HepG2 (cell line): ENCODE data around the gene UBQLN1. TPM values are rescaled to one million over a fixed set of nuclear protein-coding genes. Genes with fewer than 3 reads are reported as not detected.
A peak's percentile ranks its signal among the peaks of the same experiment; 100 is the strongest.

Experiments
- ATAC-seq: fragments of 200-7000 bp; cut with Tn5 transposase; 3 replicates; pipeline ENCODE4 v1.9.1; 2020; ENCODE audit warnings: mild to moderate bottlenecking, moderate library complexity
- BruUV-seq: library from RNA; stranded (reverse); fragments of 400-500 nt; replicated peaks from 2 replicates; lab custom pipeline; 2021; lab: Mats Ljungman, UMichigan
- CTCF ChIA-PET: fragments of 300-600 bp; formaldehyde crosslinking; extraction: SDS; loops from one replicate; lab custom pipeline; 2021; ENCODE audit warnings: low total read pairs, inconsistent platforms, low intra/inter-chr PET ratio; lab: Yijun Ruan, JAX
- POLR2A ChIA-PET: fragments of 350-600 bp; sonication (Branson Sonifier 250); formaldehyde crosslinking; loops from one replicate; lab custom pipeline; 2020; ENCODE audit warnings: antibody characterized with exemption, inconsistent platforms; lab: Yijun Ruan, JAX
- DNase-seq: peaks from one replicate; pipeline ENCODE4 v3.0.0-alpha.2; 2015; ENCODE audit warnings: low spot score
- FAIRE-seq: peaks from 3 replicates; lab custom pipeline; 2011; peaks lifted over from hg19 to GRCh38; lab: Jason Lieb, UNC
- H2AFZ ChIP-seq: one replicate; pipeline ENCODE4 v1.6.1; 2011; ENCODE audit warnings: low read length, inconsistent platforms
- H3K27ac ChIP-seq: fragments of 300-600 bp; 3 replicates; pipeline ENCODE4 v1.8.0; 2011; ENCODE audit warnings: mixed run types, mild to moderate bottlenecking, mixed read lengths, low read length, inconsistent platforms; ENCODE audit not compliant: insufficient read depth; ENCODE audit errors: extremely low read length
- H3K27me3 ChIP-seq, 2 experiments: fragments of 200-600 bp in 1 of 2; 2 replicates in 1 of 2; 3 replicates in 1 of 2; pipeline versions ENCODE4 v1.6.0 to v1.8.0; 2011; ENCODE audit warnings: low read length in 2 of 2, mild to moderate bottlenecking in 2 of 2, moderate library complexity in 2 of 2, inconsistent platforms in 1 of 2; ENCODE audit not compliant: insufficient read depth in 2 of 2, control insufficient read depth in 1 of 2
- H3K36me3 ChIP-seq, 2 experiments: fragments of 200-600 bp in 1 of 2; replicated peaks in 1 of 2; 2 replicates in 1 of 2; 3 replicates in 1 of 2; pipeline versions ENCODE4 v1.5.1 to v1.8.0; 2011; ENCODE audit warnings: low read length in 2 of 2, inconsistent platforms in 1 of 2; ENCODE audit not compliant: insufficient read depth in 2 of 2, control insufficient read depth in 1 of 2
- H3K4me1 ChIP-seq: 2 replicates; pipeline ENCODE4 v1.5.1; 2012; ENCODE audit warnings: low read length, inconsistent platforms; ENCODE audit not compliant: insufficient read depth
- H3K4me2 ChIP-seq: 2 replicates; pipeline ENCODE4 v1.6.0; 2011; ENCODE audit warnings: low read depth, low read length, inconsistent platforms
- H3K4me3 ChIP-seq, 3 experiments: fragments of 200-600 bp in 1 of 3; sonication (generic), shearing (Covaris generic) in 1 of 3; replicated peaks in 1 of 3; 2 replicates each; pipeline ENCODE4 v1.5.1; 2011 to 2016; ENCODE audit warnings: low read length in 3 of 3, inconsistent platforms in 2 of 3, low read depth in 2 of 3, mild to moderate bottlenecking in 2 of 3, control low read depth in 1 of 3, mixed read lengths in 1 of 3; ENCODE audit not compliant: insufficient read depth in 1 of 3
- H3K79me2 ChIP-seq: one replicate; pipeline ENCODE4 v1.6.1; 2011; ENCODE audit warnings: low read length, inconsistent platforms; ENCODE audit not compliant: insufficient read depth
- H3K9ac ChIP-seq: 2 replicates; pipeline ENCODE4 v1.6.0; 2011; ENCODE audit warnings: mild to moderate bottlenecking, low read depth, low read length, inconsistent platforms; ENCODE audit not compliant: insufficient read depth
- H3K9me3 ChIP-seq: 2 replicates; pipeline ENCODE4 v1.5.1; 2012; ENCODE audit warnings: mild to moderate bottlenecking, low read length
- H4K20me1 ChIP-seq: 2 replicates; pipeline ENCODE4 v1.6.0; 2011; ENCODE audit warnings: inconsistent platforms, mild to moderate bottlenecking, low read length, moderate library complexity; ENCODE audit not compliant: insufficient read depth
- MAFF ChIP-seq: IDR thresholded peaks from 2 replicates; pipeline ENCODE4 v1.6.1; 2011; ENCODE audit warnings: low read depth, low read length, improper control_type of control experiment
- YEATS2 ChIP-seq: sonication (generic); formaldehyde crosslinking; IDR thresholded peaks from 2 replicates; pipeline ENCODE4 v1.4.0; 2020; ENCODE audit warnings: missing genetic modification reagents, borderline replicate concordance
- ZEB1 ChIP-seq: IDR thresholded peaks from 2 replicates; pipeline ENCODE4 v1.6.1; 2012; ENCODE audit warnings: mild to moderate bottlenecking, low read depth, inconsistent platforms; ENCODE audit not compliant: insufficient replicate concordance
- ZGPAT ChIP-seq: IDR thresholded peaks from 2 replicates; pipeline ENCODE4 v1.6.1; 2016; ENCODE audit warnings: mild to moderate bottlenecking
- ZNF160 ChIP-seq: sonication (generic); formaldehyde crosslinking; IDR thresholded peaks from 2 replicates; pipeline ENCODE4 v1.8.0; 2022; ENCODE audit warnings: mild to moderate bottlenecking, inconsistent platforms, missing genetic modification reagents
- ZNF564 ChIP-seq: sonication (generic); formaldehyde crosslinking; IDR thresholded peaks from 2 replicates; pipeline ENCODE4 v1.8.1; 2023; ENCODE audit warnings: mild to moderate bottlenecking, missing genetic modification reagents
- WGBS: methylation state at CpG from one replicate; pipeline ENCODE4 v1.1.6; 2017; ENCODE audit warnings: low lambda C conversion rate; 5-methylcytosine and 5-hydroxymethylcytosine counted together
- in situ Hi-C: cut with HindIII; loops from 2 replicates; pipeline ENCODE4 v1.10.0; 2017; ENCODE audit warnings: low pct_unique_long_range_greater_than_20kb; ENCODE audit not compliant: extremely low pct_ligation_motif_present
- intact Hi-C: fragments of 100-400 bp; cut with micrococcal nuclease; formaldehyde crosslinking; loops from one replicate; pipeline ENCODE4 v1.10.0; 2022; ENCODE audit not compliant: unreplicated experiment
- polyA plus RNA-seq, 8 experiments: library from polyadenylated mRNA; depleted of rRNA in 3 of 8; stranded (reverse) in 7 of 8; unstranded in 1 of 8; fragments of >200 nt; fragmentation: Illumina TruSeq in 4 of 8; extraction: Trizol in 4 of 8; gene quantifications; 2 replicates each; pipeline versions ENCODE4 v1.2.1 to v1.2.3, GENCODE V29; 2011 to 2016; ENCODE audit warnings: low read depth in 4 of 8, missing spikeins in 1 of 8, mixed read lengths in 1 of 8; ENCODE audit not compliant: insufficient read depth in 1 of 8
- total RNA-seq, 5 experiments: library from RNA; depleted of rRNA; stranded (reverse); fragments of >200 nt; fragmentation: Illumina TruSeq; extraction: Trizol; gene quantifications; 2 replicates each; pipeline ENCODE4 v1.2.3, GENCODE V29; 2016; ENCODE audit warnings: low read depth in 1 of 5
- TF ChIP-seq, protein P1 (sequence below): sonication (generic); formaldehyde crosslinking; IDR thresholded peaks from 2 replicates; pipeline ENCODE4 v1.4.0; 2020; ENCODE audit warnings: missing genetic modification reagents
- TF ChIP-seq, protein P2 (sequence below): sonication (generic); formaldehyde crosslinking; IDR thresholded peaks from 2 replicates; pipeline ENCODE4 v1.4.0; 2020; ENCODE audit warnings: missing genetic modification reagents

The UBQLN1 gene
- total and polyA plus RNA-seq, 2 of the 13 experiments (the other 11 are each of a cell fraction or from before 2014, with no cell fraction given): 78.1 to 83.8 TPM

GRCh38 chr9:83651558-83651957, 56.2 kb downstream of the UBQLN1 start (continued):
- TF ChIP-seq, protein P1, sequence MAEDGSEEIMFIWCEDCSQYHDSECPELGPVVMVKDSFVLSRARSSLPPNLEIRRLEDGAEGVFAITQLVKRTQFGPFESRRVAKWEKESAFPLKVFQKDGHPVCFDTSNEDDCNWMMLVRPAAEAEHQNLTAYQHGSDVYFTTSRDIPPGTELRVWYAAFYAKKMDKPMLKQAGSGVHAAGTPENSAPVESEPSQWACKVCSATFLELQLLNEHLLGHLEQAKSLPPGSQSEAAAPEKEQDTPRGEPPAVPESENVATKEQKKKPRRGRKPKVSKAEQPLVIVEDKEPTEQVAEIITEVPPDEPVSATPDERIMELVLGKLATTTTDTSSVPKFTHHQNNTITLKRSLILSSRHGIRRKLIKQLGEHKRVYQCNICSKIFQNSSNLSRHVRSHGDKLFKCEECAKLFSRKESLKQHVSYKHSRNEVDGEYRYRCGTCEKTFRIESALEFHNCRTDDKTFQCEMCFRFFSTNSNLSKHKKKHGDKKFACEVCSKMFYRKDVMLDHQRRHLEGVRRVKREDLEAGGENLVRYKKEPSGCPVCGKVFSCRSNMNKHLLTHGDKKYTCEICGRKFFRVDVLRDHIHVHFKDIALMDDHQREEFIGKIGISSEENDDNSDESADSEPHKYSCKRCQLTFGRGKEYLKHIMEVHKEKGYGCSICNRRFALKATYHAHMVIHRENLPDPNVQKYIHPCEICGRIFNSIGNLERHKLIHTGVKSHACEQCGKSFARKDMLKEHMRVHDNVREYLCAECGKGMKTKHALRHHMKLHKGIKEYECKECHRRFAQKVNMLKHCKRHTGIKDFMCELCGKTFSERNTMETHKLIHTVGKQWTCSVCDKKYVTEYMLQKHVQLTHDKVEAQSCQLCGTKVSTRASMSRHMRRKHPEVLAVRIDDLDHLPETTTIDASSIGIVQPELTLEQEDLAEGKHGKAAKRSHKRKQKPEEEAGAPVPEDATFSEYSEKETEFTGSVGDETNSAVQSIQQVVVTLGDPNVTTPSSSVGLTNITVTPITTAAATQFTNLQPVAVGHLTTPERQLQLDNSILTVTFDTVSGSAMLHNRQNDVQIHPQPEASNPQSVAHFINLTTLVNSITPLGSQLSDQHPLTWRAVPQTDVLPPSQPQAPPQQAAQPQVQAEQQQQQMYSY (CRISPR knock-in tag): no peak
- TF ChIP-seq ZGPAT (CRISPR knock-in tag): no peak
- TF ChIP-seq, all 625 proteins: peak for 0

GRCh38 chr9:83649515-83649914, 58.2 kb downstream of the UBQLN1 start:
- Histone ChIP-seq H2AFZ (no peak overlapping the region), H3K27me3 (no peaks in the 10 kb centered on the region), H3K4me1 (no peaks in the 10 kb centered on the region), H3K4me2 (no peak overlapping the region), H3K27ac (no peak overlapping the region), H3K9ac (no peak overlapping the region), H3K4me3 (no peak overlapping the region), H4K20me1 (no peaks in the 10 kb centered on the region), H3K79me2 (no peaks in the 10 kb centered on the region), H3K36me3 (peaks cover 8 to 19% of the 10 kb centered on the region in 2 experiments; a peak in 4 of 5 replicates), H3K9me3 (no peaks in the 10 kb centered on the region)
- 88% methylated on average over 4 of the region's 4 CpGs for WGBS
- no peak for DNase-seq
- peak; percentile 56 for ATAC-seq
- ChIA-PET CTCF (interaction anchor here (1.3 to 3.8 kb wide), 3 partner anchors 28 to 111 kb away, joined by 7 to 51 read pairs (median 9); partner anchors contain the start of genes FRMD3 and IDNK), POLR2A (interaction anchor here (1.3 to 1.8 kb wide), 2 partner anchors 26 to 29 kb away, joined by 9 to 16 read pairs; partner anchors contain the start of gene IDNK)
- in situ Hi-C loops: no loop called here
- intact Hi-C loops: loop anchor here (1.0 kb wide), 2 partner anchors 28 to 66 kb away; no protein-coding TSS in a partner anchor
- FAIRE-seq: no peak
- BruUV-seq: no TSS peak
- TF ChIP-seq YEATS2 (no peak), ZEB1 (no peak), MAFF (no peak), ZNF564 (CRISPR knock-in tag) (no peak), ZNF160 (no peak)
- TF ChIP-seq, protein P2, sequence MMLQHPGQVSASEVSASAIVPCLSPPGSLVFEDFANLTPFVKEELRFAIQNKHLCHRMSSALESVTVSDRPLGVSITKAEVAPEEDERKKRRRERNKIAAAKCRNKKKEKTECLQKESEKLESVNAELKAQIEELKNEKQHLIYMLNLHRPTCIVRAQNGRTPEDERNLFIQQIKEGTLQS (CRISPR knock-in tag): no peak
